ENCODE results near the gene SLC10A6.

The SLC10A6 gene

GRCh38 chr4:86856896-86857295, 7.7 kb upstream of the SLC10A6 start:
- Mint-ChIP-seq H3K4me1 (no peaks in the 10 kb centered on the region), H3K4me3 (no peak overlapping the region), H3K9me3 (no peaks in the 10 kb centered on the region), H3K36me3 (ENCODE audit: low read depth) (no peaks in the 10 kb centered on the region), H3K27ac (no peak overlapping the region), H3K27me3 (ENCODE audit: low read depth, poor library complexity) (peaks cover 9% of the 10 kb centered on the region)
- no peak for TF ChIP-seq CTCF (IDR thresholded peaks at IDR 0.05)
- no peak for DNase-seq

GRCh38 chr4:86855572-86855971, 6.4 kb upstream of the SLC10A6 start:
- no peak for DNase-seq
- H3K4me1 Mint-ChIP-seq = peaks cover 3% of the 10 kb centered on the region
- no peak overlapping the region for H3K27ac Mint-ChIP-seq
- no peaks in the 10 kb centered on the region for H3K36me3 Mint-ChIP-seq (ENCODE audit: low read depth)
- no peak for TF ChIP-seq CTCF (IDR thresholded peaks at IDR 0.05)
- H3K27me3 Mint-ChIP-seq (ENCODE audit: low read depth, poor library complexity) = peaks cover 14% of the 10 kb centered on the region
- H3K9me3 Mint-ChIP-seq = no peaks in the 10 kb centered on the region
- H3K4me3 Mint-ChIP-seq = no peak overlapping the region

- H3K27ac Mint-ChIP-seq = no peak overlapping the region
- no peak overlapping the region for H3K4me3 Mint-ChIP-seq
- peaks cover 9% of the 10 kb centered on the region for H3K4me1 Mint-ChIP-seq
- no peaks in the 10 kb centered on the region for H3K9me3 Mint-ChIP-seq
- H3K27me3 Mint-ChIP-seq (ENCODE audit: low read depth, poor library complexity) = peaks cover 12% of the 10 kb centered on the region
- no peak for DNase-seq
- TF ChIP-seq CTCF (IDR thresholded peaks at IDR 0.05) = no peak
- no peaks in the 10 kb centered on the region for H3K36me3 Mint-ChIP-seq (ENCODE audit: low read depth)
Measured at GRCh38 chr4:86853209-86853608, 4.0 kb upstream of the SLC10A6 start.

- TF ChIP-seq CTCF (IDR thresholded peaks at IDR 0.05) = no peak
Measured at GRCh38 chr4:86848136-86848535, 1.0 kb downstream of the SLC10A6 start.

GRCh38 chr4:86847571-86847970, 1.6 kb downstream of the SLC10A6 start:
- no peak for DNase-seq
- TF ChIP-seq CTCF (IDR thresholded peaks at IDR 0.05) = no peak
- H3K36me3 Mint-ChIP-seq (ENCODE audit: low read depth) = no peaks in the 10 kb centered on the region
- H3K4me3 Mint-ChIP-seq = no peak overlapping the region
- H3K27ac Mint-ChIP-seq = no peak overlapping the region
- no peaks in the 10 kb centered on the region for H3K9me3 Mint-ChIP-seq
- H3K27me3 Mint-ChIP-seq (ENCODE audit: low read depth, poor library complexity) = peaks cover 8% of the 10 kb centered on the region
- H3K4me1 Mint-ChIP-seq = peaks cover 14% of the 10 kb centered on the region

More at GRCh38 chr4:86848136-86848535, 1.0 kb downstream of the SLC10A6 start:
- H3K36me3 Mint-ChIP-seq (ENCODE audit: low read depth) = no peaks in the 10 kb centered on the region
- H3K27me3 Mint-ChIP-seq (ENCODE audit: low read depth, poor library complexity) = peaks cover 8% of the 10 kb centered on the region
- no peak overlapping the region for H3K4me3 Mint-ChIP-seq
- H3K4me1 Mint-ChIP-seq = peaks cover 14% of the 10 kb centered on the region
- no peak for DNase-seq
- H3K9me3 Mint-ChIP-seq = no peaks in the 10 kb centered on the region
- H3K27ac Mint-ChIP-seq = no peak overlapping the region

GRCh38 chr4:86846921-86847320, 2.3 kb downstream of the SLC10A6 start:
- Mint-ChIP-seq H3K4me1 (peaks cover 14% of the 10 kb centered on the region), H3K36me3 (ENCODE audit: low read depth) (no peaks in the 10 kb centered on the region), H3K9me3 (no peaks in the 10 kb centered on the region), H3K27ac (no peak overlapping the region), H3K27me3 (ENCODE audit: low read depth, poor library complexity) (peaks cover 8% of the 10 kb centered on the region), H3K4me3 (no peak overlapping the region)
- TF ChIP-seq CTCF (IDR thresholded peaks at IDR 0.05) = no peak
- no peak for DNase-seq

Measured in nephron progenitor cell (in vitro differentiated cells).